ENCODE measurements around the gene LRRC4B.
A peak's percentile ranks its signal among the peaks of the same experiment; 100 is the strongest.

Gene LRRC4B

GRCh38 chr19:50569938-50570540 lies 1.8 kb upstream of the LRRC4B start:
- DNase-seq, result no peak

- DNase-seq, result no peak
Measured at GRCh38 chr19:50568728-50569698, 778 bp upstream of the LRRC4B start.

GRCh38 chr19:50567052-50567841 lies 988 bp downstream of the LRRC4B start:
- no peak for DNase-seq

DNA sequence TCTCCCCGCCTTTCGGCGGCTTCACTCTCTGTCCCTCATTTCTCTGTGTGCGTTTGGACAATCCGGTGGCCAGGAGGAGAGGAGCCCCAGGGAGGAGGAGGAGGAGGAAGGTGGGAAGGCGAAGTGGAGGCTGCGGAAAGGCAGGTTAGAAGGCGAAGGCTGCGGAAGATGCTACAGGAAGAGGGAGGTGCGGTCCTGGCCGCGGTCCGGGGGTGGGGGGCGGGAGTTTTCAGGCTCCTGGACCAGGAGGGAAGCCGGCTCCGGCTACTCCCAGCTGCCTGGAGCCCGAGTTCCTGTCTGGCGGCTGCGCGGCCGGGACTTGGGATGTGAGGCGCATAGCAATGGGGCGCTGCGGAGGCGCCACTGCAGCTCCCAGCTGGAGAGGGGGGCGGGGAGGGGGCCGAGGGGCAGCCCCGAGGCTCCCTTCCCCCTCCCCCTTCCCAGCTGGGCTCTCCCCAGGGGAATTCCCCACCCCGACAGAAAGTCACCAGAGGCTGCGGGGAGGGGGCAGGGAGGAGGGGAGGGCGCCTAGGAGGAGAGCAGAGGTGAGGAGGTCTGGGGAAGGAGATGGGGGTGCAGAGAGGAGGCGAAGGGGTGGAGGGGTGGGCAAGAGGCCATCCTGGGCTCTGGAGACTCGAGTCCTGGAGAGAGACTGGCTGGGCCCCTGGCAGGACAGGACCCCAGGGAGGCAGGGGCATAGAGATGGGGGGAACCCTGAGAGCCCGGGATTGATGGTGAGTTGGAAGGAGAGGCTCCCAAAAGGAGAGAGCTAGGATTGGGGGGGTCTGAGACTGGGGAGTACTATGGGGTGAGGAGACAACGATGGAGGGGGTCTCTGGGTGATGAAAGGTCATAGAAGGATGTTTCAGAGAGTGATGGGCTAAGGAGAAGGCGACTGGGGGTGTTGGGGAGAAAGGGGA lies 2.0 kb downstream of the LRRC4B start:
- DNase-seq, result no peak

GRCh38 chr19:50564229-50565105 lies 3.8 kb downstream of the LRRC4B start:
- no peak for DNase-seq

GRCh38 chr19:50563597-50563996 lies 4.6 kb downstream of the LRRC4B start:
- no peak for DNase-seq

DNA sequence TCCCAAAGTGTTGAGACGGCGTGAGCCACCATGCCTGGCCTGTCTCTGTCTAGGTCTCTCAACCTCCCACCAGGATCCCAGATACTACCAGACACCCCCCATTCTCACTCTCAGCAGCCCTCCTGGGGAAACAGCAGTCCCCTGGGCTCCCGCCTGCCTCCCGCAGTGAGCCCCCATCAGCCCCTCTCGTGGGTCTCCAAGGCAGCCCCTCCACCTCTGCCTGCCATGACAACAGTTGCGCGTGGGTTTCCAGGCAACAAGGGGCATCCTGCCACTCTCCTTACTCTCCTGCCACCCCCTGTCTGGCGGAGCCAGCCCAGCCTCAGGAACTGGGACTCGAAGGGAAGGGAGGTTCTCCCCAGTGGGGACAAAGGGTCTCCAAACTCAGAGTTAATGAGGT lies 5.2 kb downstream of the LRRC4B start:
- no peak for DNase-seq

DNA sequence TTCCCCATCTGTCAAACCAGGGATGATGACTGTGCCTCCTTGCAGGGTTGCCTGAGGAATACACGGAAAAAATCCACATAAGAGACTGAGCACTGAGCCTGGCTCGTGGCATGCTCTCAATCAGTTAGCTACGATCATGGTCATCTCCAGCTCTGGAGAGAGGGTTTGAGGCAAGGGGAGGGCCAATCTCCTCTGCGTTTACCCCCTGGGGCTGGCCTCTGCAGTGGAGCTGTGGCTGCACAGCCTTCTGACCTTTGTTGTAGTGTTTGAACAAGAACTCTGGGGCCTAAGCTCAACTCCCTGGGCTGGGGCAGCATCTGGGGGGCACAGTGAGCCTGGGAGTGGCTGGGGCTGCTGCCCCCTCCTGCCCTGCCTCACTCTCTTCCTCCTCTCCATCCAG lies 5.9 kb downstream of the LRRC4B start:
- no peak for DNase-seq

- DNase-seq, result no peak
Measured at GRCh38 chr19:50559636-50560035, 8.6 kb downstream of the LRRC4B start.

DNA sequence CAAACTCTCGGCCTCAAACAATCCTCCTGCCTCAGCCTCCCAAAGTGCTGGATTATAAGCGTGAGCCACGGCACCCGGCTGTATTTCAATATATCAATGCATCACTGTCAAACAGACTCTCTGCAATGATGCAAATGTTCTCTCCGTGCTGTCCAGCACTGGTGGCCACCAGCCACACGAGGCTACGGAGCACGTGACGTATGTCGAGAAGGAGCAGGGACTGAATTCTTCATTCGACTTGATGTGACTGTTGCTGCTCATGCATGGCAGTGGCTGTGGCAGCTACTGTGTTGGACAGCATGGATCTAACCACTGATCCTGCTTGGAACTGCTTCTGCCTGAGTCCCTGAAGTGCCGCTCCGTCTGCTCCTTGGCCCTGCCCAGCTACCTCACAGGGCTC lies 9.8 kb downstream of the LRRC4B start:
- no peak for DNase-seq

GRCh38 chr19:50558039-50558438 lies 10.2 kb downstream of the LRRC4B start:
- no peak for DNase-seq

DNA sequence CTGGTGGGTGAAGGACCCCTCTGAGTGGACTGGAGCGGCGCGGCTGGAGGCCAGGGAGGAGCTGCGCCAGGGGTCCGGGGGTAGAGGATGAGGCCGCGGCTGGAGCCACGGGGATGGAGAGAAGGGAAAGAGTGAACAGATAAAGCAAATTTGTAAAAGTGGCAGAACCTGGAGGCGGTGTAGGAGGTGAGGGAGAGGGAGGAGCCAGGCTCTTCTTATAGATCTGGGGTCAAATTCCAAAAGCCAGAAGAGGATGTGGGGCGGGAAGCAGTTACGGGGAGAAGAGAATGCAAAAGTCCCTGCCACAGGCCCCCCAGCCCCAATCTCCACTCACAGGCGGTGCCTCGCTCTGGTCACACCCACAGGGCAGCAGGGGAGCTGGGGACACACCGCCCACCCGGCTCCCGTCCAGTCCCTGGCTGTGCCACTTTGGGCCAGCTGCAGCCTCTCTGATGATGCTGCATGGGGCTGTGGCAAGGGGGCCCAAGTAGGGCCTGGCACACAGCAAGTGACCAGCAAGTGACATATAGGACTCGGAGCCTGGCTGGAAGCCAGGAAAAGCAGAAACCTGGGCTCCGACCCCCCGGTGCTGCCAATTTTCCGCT lies 11.1 kb downstream of the LRRC4B start:
- DNase-seq, result no peak

DNA sequence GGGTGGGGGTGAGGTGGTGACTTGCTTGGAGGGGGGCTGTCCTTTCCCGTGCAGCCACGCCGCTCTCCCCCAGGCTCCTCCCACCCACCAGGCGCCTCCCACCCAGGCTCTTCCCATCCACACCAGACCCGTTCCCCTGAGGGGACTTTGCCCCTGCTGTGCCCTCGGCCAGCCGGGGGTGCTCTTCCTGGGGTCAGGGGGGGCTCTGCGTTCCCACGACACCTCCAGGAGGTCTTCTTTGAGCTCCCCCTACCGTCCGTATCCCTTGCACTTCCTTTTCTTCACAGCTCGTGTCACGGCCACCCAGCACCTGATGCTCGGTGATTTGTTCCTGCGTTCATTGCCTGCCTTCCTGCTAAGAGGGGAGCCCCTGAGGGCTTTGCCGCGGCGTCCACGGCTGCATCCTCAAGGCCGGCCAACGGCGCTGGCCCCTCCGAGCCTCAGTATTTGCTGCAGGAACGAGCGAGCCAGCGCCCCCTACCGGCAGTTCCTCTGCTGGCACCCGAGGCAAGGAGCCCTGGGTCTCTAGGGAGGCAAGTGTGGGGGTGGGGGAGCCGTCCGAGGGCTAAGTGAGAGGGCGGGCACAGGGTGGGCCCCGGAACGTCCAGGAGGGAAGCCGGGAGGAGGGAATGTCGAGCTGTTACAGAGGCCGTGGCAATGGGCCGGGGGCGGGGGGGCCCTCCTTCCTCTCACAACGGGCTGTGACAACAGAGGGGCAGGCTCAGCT lies 11.8 kb downstream of the LRRC4B start:
- DNase-seq, result peak; percentile 27

- DNase-seq, result no peak
Measured at GRCh38 chr19:50555450-50556281, 12.6 kb downstream of the LRRC4B start.

DNA sequence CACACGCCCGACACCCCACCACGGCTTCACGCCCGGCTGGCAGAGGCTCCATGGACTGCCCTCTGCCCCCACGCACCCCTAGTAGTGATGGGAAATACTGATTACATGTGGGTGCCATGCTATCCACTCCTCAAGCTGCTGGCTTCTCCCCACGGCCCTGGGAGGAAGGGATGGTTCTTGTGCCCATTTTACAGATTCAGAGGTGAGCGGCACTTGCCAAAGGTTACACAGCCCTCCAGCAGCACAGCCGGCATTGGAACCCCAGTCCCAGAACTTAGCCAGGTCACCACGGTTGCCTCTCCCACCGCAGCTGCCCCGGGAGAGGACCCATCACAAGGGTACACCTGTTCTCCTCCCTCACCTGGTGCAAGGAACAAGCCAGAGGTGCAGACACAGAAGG lies 13.2 kb downstream of the LRRC4B start:
- DNase-seq, result no peak

GRCh38 chr19:50554212-50554611 lies 14.0 kb downstream of the LRRC4B start:
- no peak for DNase-seq

DNA sequence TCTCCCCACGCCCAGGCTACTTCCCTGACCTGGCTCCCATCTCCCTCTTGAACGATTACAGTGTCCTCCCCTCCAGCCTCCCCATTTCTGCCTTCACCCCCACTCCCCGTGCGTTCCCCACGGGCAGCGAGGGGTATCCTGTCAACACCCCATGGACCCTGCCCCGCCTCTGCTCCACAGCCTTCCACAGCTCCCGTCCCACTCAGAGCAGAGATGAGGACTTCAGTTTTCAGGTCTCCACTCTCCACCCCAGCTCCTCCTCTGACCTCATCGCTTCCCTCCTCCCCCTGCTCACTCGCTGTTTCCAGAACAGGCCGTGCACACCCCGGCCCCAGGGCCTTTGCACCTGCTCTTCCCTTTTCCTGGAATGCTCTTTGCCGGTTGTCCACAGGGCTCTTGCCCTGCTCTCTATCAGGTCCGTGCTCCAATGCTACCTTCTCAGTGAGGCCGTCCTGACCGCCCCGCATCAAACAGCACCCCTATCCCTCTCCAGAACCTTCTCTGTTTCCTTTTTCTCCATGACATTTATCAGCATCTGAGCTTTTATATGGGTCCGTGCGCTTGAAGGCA lies 15.0 kb downstream of the LRRC4B start:
- no peak for DNase-seq

- no peak for DNase-seq
Measured at GRCh38 chr19:50552540-50552939, 15.7 kb downstream of the LRRC4B start.

GRCh38 chr19:50551715-50552187 lies 16.5 kb downstream of the LRRC4B start:
- no peak for DNase-seq

All from NCI-H1417 treated with DMSO at 0.1 percent for 48 hours (cell line).